IMR-90 (cell line): ENCODE data around the gene MBL2.

Experiments used
- CTCF ChIP-seq: conservative IDR thresholded peaks from 2 replicates; pipeline ENCODE4 v1.5.1; 2012; ENCODE audit warnings: mild to moderate bottlenecking, low read depth, low read length, improper control_type of control experiment
- FOS ChIP-seq: fragments of 150-350 bp; IDR thresholded peaks from 2 replicates; pipeline ENCODE4 v1.6.1; 2016; ENCODE audit warnings: low read depth, low read length
- MAFK ChIP-seq: IDR thresholded peaks from 2 replicates; pipeline ENCODE4 v1.6.1; 2012; ENCODE audit warnings: low read depth, low read length, improper control_type of control experiment
- MAZ ChIP-seq: IDR thresholded peaks from 2 replicates; pipeline ENCODE4 v1.6.1; 2012; ENCODE audit warnings: low read depth, mild to moderate bottlenecking, low read length, improper control_type of control experiment, moderate library complexity, borderline replicate concordance
- POLR2A ChIP-seq: IDR thresholded peaks from 2 replicates; pipeline ENCODE4 v1.6.1; 2012; ENCODE audit warnings: mild to moderate bottlenecking, low read depth, low read length
- RAD21 ChIP-seq: IDR thresholded peaks from 2 replicates; pipeline ENCODE4 v1.6.1; 2012; ENCODE audit warnings: low read length, improper control_type of control experiment
- RFX5 ChIP-seq: IDR thresholded peaks from 2 replicates; pipeline ENCODE4 v1.8.0; 2012; ENCODE audit warnings: low read depth, mild to moderate bottlenecking, low read length, moderate library complexity
- SMC3 ChIP-seq: fragments of 150-350 bp; IDR thresholded peaks from 2 replicates; pipeline ENCODE4 v1.6.1; 2016; ENCODE audit warnings: low read depth, mild to moderate bottlenecking, antibody characterized with exemption, low read length, moderate library complexity

DNA sequence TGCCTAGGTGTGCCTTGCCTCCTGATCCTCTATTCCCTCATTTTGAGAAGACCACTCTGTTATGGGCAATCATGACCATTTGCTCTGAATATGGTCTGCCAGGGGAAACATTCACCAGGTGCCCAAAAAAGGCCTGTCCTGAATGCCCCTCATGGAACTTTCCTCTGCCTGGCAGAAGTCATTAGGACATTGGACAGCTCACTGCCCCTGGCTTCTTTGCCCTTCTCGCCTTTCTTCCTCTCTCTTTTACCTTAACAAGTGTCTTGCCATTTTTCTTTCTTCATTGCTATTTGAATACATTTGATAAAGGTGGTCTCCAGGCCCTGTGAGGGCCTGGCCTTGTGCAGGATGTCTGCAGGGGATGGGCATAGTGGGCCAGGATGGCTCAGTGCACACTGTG, 20.3 kb downstream of the MBL2 start:
- TF ChIP-seq POLR2A (no peak), SMC3 (no peak), RAD21 (no peak), CTCF (no peak), MAFK (no peak), FOS (no peak), RFX5 (no peak), MAZ (no peak)
